ENCODE results near the gene RNF13. TPM values are rescaled to one million over a fixed set of nuclear protein-coding genes. Genes with fewer than 3 reads are reported as not detected.

RNF13 gene
- total and polyA plus RNA-seq, 2 donors (not counting 3 experiments of a cell fraction or from before 2014, with no cell fraction given) = 16.4 to 27.1 TPM

DNA sequence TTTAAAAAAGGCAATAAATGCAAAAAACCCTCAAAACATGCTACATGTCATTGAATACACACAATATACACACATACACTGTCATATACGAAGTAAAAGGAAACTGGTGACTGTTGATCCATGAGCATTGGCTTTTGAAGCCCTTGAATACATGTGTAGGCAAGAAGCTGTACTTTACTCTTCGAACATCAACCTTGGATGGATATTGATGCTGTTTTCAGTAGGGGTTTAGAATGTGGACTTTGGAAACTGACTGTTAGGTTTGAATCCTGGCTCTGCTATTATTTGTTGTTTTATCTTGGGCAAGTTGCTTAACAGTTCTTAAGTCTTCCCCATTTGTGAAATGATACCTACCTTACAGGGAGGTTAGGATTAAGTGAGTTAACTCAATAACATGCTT lies 30.5 kb downstream of the RNF13 start:
- H4K20me1 ChIP-seq (replicated peaks; ENCODE audit: control insufficient read depth, extremely low read depth, insufficient read depth, low read length) = no peaks in the 10 kb centered on the region
- dilution Hi-C loops (cut with MboI; ENCODE audit: extremely low pct_ligation_motif_present, low sequenced_read_pairs) = no loop called here
- H3K4me1 ChIP-seq (ENCODE audit: control insufficient read depth, extremely low read depth, insufficient read depth, low read length) = no peaks in the 10 kb centered on the region
- no peaks in the 10 kb centered on the region for H3K9me1 ChIP-seq (replicated peaks; ENCODE audit: control insufficient read depth, extremely low read depth, insufficient read depth, low read length)
- DNase-seq (ENCODE audit: low read depth, low spot score) (no peak), FAIRE-seq (no peak)
- H2AFZ ChIP-seq (ENCODE audit: low read depth, low read length) = no peak overlapping the region
- H3K4me3 ChIP-seq (replicated peaks in 1 of 3; ENCODE audit: insufficient read depth in 1 of 3, low read depth in 1 of 3, low read length in 3 of 3) = no peak overlapping the region
- no TSS peak for BruUV-seq (replicated peaks)
- intact Hi-C loops (cut with micrococcal nuclease) = no loop called here
- POLR2A ChIA-PET = no interaction called here
- peaks cover 0 to 5% of the 10 kb centered on the region in 2 experiments for H3K36me3 ChIP-seq (ENCODE audit: control insufficient read depth in 2 of 2, extremely low read depth in 1 of 2, insufficient read depth in 2 of 2, low read length in 2 of 2)
- no peak overlapping the region for H3K9ac ChIP-seq (replicated peaks; ENCODE audit: extremely low read depth, insufficient read depth, low read length)
- CTCF ChIA-PET = interaction anchor here (1.7 kb wide), 1 partner anchor 13 kb away, joined by 5 read pairs; no protein-coding TSS in a partner anchor
- H3K79me2 ChIP-seq (ENCODE audit: control insufficient read depth, insufficient read depth, low read length) = no peaks in the 10 kb centered on the region
- H3K9me3 ChIP-seq (replicated peaks; ENCODE audit: control insufficient read depth, insufficient read depth, low read length) = no peaks in the 10 kb centered on the region
- H3K27ac ChIP-seq (ENCODE audit: insufficient read depth, low read depth, low read length) = no peak overlapping the region
- no peaks in the 10 kb centered on the region for H3K27me3 ChIP-seq (ENCODE audit: control insufficient read depth in 2 of 2, insufficient read depth in 2 of 2, low read length in 2 of 2)
- no peak overlapping the region for H3K4me2 ChIP-seq (ENCODE audit: insufficient read depth, low read length)
- TF ChIP-seq EZH2 (IDR thresholded peaks at IDR 0.05; ENCODE audit: borderline replicate concordance, low read depth, low read length, severe bottlenecking) (no peak), FOS (IDR thresholded peaks at IDR 0.05; ENCODE audit: borderline replicate concordance, insufficient read depth, low read length) (no peak), GATA2 (IDR thresholded peaks at IDR 0.05; ENCODE audit: insufficient read depth, insufficient read length, low read depth, low read length) (no peak), POLR2AphosphoS5 (IDR thresholded peaks at IDR 0.05; ENCODE audit: insufficient read depth, low read depth, low read length) (no peak), POLR2A (IDR thresholded peaks at IDR 0.05; ENCODE audit: low read depth, low read length) (no peak), MYC (IDR thresholded peaks at IDR 0.05; ENCODE audit: low read depth, low read length) (no peak), JUN (IDR thresholded peaks at IDR 0.05; ENCODE audit: borderline replicate concordance, insufficient read depth, insufficient read length, low read depth) (no peak)
- TF ChIP-seq, protein P1, sequence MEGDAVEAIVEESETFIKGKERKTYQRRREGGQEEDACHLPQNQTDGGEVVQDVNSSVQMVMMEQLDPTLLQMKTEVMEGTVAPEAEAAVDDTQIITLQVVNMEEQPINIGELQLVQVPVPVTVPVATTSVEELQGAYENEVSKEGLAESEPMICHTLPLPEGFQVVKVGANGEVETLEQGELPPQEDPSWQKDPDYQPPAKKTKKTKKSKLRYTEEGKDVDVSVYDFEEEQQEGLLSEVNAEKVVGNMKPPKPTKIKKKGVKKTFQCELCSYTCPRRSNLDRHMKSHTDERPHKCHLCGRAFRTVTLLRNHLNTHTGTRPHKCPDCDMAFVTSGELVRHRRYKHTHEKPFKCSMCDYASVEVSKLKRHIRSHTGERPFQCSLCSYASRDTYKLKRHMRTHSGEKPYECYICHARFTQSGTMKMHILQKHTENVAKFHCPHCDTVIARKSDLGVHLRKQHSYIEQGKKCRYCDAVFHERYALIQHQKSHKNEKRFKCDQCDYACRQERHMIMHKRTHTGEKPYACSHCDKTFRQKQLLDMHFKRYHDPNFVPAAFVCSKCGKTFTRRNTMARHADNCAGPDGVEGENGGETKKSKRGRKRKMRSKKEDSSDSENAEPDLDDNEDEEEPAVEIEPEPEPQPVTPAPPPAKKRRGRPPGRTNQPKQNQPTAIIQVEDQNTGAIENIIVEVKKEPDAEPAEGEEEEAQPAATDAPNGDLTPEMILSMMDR (IDR thresholded peaks at IDR 0.05; ENCODE audit: extremely low read depth in 1 of 2, insufficient read depth in 1 of 2, low read depth in 1 of 2, low read length in 2 of 2) = no peak
- TF ChIP-seq, protein P2, sequence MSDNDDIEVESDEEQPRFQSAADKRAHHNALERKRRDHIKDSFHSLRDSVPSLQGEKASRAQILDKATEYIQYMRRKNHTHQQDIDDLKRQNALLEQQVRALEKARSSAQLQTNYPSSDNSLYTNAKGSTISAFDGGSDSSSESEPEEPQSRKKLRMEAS (IDR thresholded peaks at IDR 0.05; ENCODE audit: insufficient read depth, insufficient read length) = no peak

All from endothelial cell of umbilical vein (primary cell).